Hematopoietic multipotent progenitor cell treated with erythropoietin and hydrocortisone succinate and interleukin-3 and kit ligand, for 15 days (in vitro differentiated cells): ENCODE results near the gene NRG3.

ENCODE experiments used
- DNase-seq: peaks from one replicate; pipeline ENCODE4 v3.0.0-alpha.2; 2015; ENCODE audit warnings: low spot score

The NRG3 gene

GRCh38 chr10:81874875-81875466 is at the start of gene NRG3:
TSS of gene NRG3 (plus strand) at chr10:81875194.
- no peak for DNase-seq

- DNase-seq = no peak
Observed at GRCh38 chr10:81828251-81828650, 46.7 kb upstream of the NRG3 start.

- DNase-seq = no peak
Observed at GRCh38 chr10:81831060-81831459, 43.9 kb upstream of the NRG3 start.

- no peak for DNase-seq
Observed at GRCh38 chr10:81838950-81839349, 36.0 kb upstream of the NRG3 start.

- DNase-seq = no peak
Observed at GRCh38 chr10:81843042-81843441, 32.0 kb upstream of the NRG3 start.

- DNase-seq = no peak
Observed at GRCh38 chr10:81847675-81848074, 27.3 kb upstream of the NRG3 start.

- DNase-seq = no peak
Observed at GRCh38 chr10:81848514-81848913, 26.5 kb upstream of the NRG3 start.

- DNase-seq = no peak
Observed at GRCh38 chr10:81848931-81849330, 26.1 kb upstream of the NRG3 start.

- no peak for DNase-seq
Observed at GRCh38 chr10:81862596-81862995, 12.4 kb upstream of the NRG3 start.

- no peak for DNase-seq
Observed at GRCh38 chr10:81863771-81864170, 11.2 kb upstream of the NRG3 start.

- DNase-seq = no peak
Observed at GRCh38 chr10:81865581-81865980, 9.4 kb upstream of the NRG3 start.

- DNase-seq = no peak
Observed at GRCh38 chr10:81866753-81867152, 8.2 kb upstream of the NRG3 start.

- no peak for DNase-seq
Observed at GRCh38 chr10:81870472-81870871, 4.5 kb upstream of the NRG3 start.

GRCh38 chr10:81871558-81871957 is 3.4 kb upstream of the NRG3 start:
- no peak for DNase-seq

- no peak for DNase-seq
Observed at GRCh38 chr10:81872206-81872862, 2.7 kb upstream of the NRG3 start.

- no peak for DNase-seq
Observed at GRCh38 chr10:81873231-81873931, 1.6 kb upstream of the NRG3 start.

- no peak for DNase-seq
Observed at GRCh38 chr10:81873932-81874816, 820 bp upstream of the NRG3 start.

GRCh38 chr10:81875467-81876252 is 666 bp downstream of the NRG3 start:
- DNase-seq = no peak

GRCh38 chr10:81876253-81877077 is 1.5 kb downstream of the NRG3 start:
- DNase-seq = no peak

GRCh38 chr10:81877596-81877995 is 2.6 kb downstream of the NRG3 start:
- no peak for DNase-seq

GRCh38 chr10:81882011-81882410 is 7.0 kb downstream of the NRG3 start:
- no peak for DNase-seq
